ENCODE results near the gene CDHR1.
A peak's percentile ranks its signal among the peaks of the same experiment; 100 is the strongest.

The CDHR1 gene

DNA sequence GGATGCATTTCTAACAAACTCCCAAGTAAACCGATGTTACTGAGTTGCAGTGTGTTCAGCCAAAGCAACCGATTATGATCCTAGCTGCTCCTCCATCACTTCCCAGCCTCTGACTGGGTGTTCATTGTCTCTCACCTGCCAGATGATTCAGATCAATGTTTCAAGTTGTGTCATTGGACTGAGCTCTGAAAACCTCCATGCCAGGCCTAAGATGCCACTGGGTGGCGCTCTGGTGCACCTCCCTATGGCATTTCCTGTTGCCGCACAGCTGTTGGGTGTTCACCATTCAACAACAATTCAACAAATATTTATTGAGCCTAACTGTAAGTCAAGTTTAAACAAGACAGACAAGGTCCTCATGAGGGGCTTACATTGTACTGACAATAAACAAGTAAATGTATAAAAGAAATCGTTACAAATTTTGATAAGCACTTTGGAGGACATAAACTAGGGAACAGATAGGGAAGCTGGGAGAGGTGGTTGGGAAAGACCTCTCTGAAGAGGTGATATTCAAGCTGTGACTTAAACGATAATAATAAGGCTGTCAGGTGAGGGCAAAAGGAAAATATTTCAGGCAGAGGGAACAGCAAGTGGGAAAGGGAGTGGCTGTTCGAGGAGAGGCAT is 73.3 kb downstream of the CDHR1 start:
- peak; percentile 46 for DNase-seq

- no peak for DNase-seq
Measured at GRCh38 chr10:84269162-84269561, 74.8 kb downstream of the CDHR1 start.
